Activated T-helper 1 cell treated with Interleukin-2 at 50 U/mL for 16 hours (primary cell): ENCODE measurements around the gene PIBF1.

Experiments used
- DNase-seq: peaks from one replicate; pipeline ENCODE4 v3.0.0-alpha.2; 2020; ENCODE audit warnings: low read depth

The PIBF1 gene

GRCh38 chr13:73060251-73061160 lies 278.6 kb downstream of the PIBF1 start:
- no peak for DNase-seq

GRCh38 chr13:73061473-73061872 lies 279.5 kb downstream of the PIBF1 start:
- no peak for DNase-seq

GRCh38 chr13:73061876-73062275 lies 279.9 kb downstream of the PIBF1 start:
- no peak for DNase-seq

GRCh38 chr13:73062468-73062867 lies 280.5 kb downstream of the PIBF1 start:
- no peak for DNase-seq

- DNase-seq: no peak
Measured at GRCh38 chr13:73063166-73063565, 281.2 kb downstream of the PIBF1 start.

- DNase-seq: no peak
Measured at GRCh38 chr13:73065036-73065435, 283.1 kb downstream of the PIBF1 start.

- no peak for DNase-seq
Measured at GRCh38 chr13:73065665-73066340, 283.9 kb downstream of the PIBF1 start.
